Loucy (cell line): ENCODE data around the gene HEXIM2.

Experiments
- H2AFZ ChIP-seq: fragments of 200-600 bp; sonication (generic); 2 replicates; pipeline ENCODE4 v1.6.0; 2016; ENCODE audit warnings: antibody characterized with exemption, mild to moderate bottlenecking, low read length, moderate library complexity
- H3F3A ChIP-seq: fragments of 200-600 bp; 2 replicates; pipeline ENCODE4 v1.6.0; 2016; ENCODE audit warnings: antibody characterized with exemption, low read depth, mild to moderate bottlenecking
- H3K27me3 ChIP-seq: fragments of 200-600 bp; sonication (generic); 2 replicates; pipeline ENCODE4 v1.6.1; 2014; ENCODE audit warnings: low read length, mild to moderate bottlenecking; ENCODE audit not compliant: insufficient read depth, poor library complexity, severe bottlenecking
- H3K36me3 ChIP-seq: fragments of 200-600 bp; sonication (generic); 2 replicates; pipeline ENCODE4 v1.6.1; 2016; ENCODE audit warnings: low read length; ENCODE audit not compliant: insufficient read depth
- H3K4me1 ChIP-seq: fragments of 200-600 bp; sonication (generic); 2 replicates; pipeline ENCODE4 v1.5.1; 2014; ENCODE audit warnings: low read length, mild to moderate bottlenecking; ENCODE audit not compliant: insufficient read depth, poor library complexity, severe bottlenecking
- H3K4me2 ChIP-seq: fragments of 200-600 bp; sonication (generic); 2 replicates; pipeline ENCODE4 v1.6.0; 2014; ENCODE audit warnings: antibody characterized with exemption, low read length, low read depth, mild to moderate bottlenecking; ENCODE audit not compliant: poor library complexity, severe bottlenecking
- H3K4me3 ChIP-seq: fragments of 200-600 bp; sonication (generic); 2 replicates; pipeline ENCODE4 v1.5.1; 2014; ENCODE audit warnings: low read length, mild to moderate bottlenecking, mixed read lengths; ENCODE audit not compliant: poor library complexity, severe bottlenecking
- H3K79me2 ChIP-seq: fragments of 200-600 bp; sonication (generic); 2 replicates; pipeline ENCODE4 v1.6.1; 2014; ENCODE audit warnings: low read length; ENCODE audit not compliant: insufficient read depth
- H3K9ac ChIP-seq: fragments of 200-600 bp; sonication (generic); 2 replicates; pipeline ENCODE4 v1.6.0; 2014; ENCODE audit warnings: mild to moderate bottlenecking, low read depth, low read length, moderate library complexity; ENCODE audit not compliant: poor library complexity, severe bottlenecking
- H3K9me2 ChIP-seq: fragments of 200-600 bp; sonication (generic); replicated peaks from 2 replicates; pipeline ENCODE4 v1.6.1; 2016; ENCODE audit warnings: low read depth, low read length, mixed read lengths
- H3K9me3 ChIP-seq: fragments of 200-600 bp; sonication (generic); 2 replicates; pipeline ENCODE4 v1.6.1; 2014; ENCODE audit warnings: mild to moderate bottlenecking, antibody characterized with exemption, low read length, low read depth; ENCODE audit not compliant: insufficient read depth
- H4K20me1 ChIP-seq: fragments of 200-600 bp; sonication (generic); 2 replicates; pipeline ENCODE4 v1.6.0; 2014; ENCODE audit warnings: antibody characterized with exemption, low read length, mild to moderate bottlenecking; ENCODE audit not compliant: insufficient read depth, poor library complexity, severe bottlenecking
- EZH2phosphoT487 ChIP-seq: fragments of 200-600 bp; IDR thresholded peaks from 2 replicates; pipeline ENCODE4 v1.6.1; 2018; ENCODE audit warnings: antibody characterized with exemption, mild to moderate bottlenecking, moderate library complexity, borderline replicate concordance
- TF ChIP-seq, protein P1 (sequence below): fragments of 200-600 bp; sonication (generic); conservative IDR thresholded peaks from 2 replicates; pipeline ENCODE4 v1.5.1; 2014; ENCODE audit warnings: mild to moderate bottlenecking, antibody characterized with exemption, low read length

The HEXIM2 gene

DNA sequence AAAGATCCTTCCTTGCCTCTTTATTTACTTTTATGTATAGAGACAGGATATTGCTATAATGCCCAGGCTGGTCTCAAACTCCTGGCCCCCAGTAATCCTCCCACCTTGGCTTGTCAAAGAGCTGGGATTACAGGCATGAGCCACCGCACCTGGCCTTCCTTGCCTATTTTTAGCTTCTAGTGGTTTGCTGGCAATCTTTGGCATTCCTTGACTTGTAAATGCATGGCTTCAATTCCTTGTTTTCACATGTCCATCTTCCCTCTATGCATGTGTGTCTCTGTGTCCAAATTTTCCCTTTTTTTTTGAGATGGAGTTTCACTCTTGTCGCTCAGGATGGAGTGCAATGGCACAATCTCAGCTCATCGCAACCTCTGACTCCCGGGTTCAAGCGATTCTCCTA lies 22.5 kb downstream of the HEXIM2 start:
- no peaks in the 10 kb centered on the region for H3K36me3 ChIP-seq
- H3K9me2 ChIP-seq = no peaks in the 10 kb centered on the region
- no peaks in the 10 kb centered on the region for H3K4me1 ChIP-seq
- H3K9me3 ChIP-seq = no peaks in the 10 kb centered on the region
- H3K4me3 ChIP-seq = no peak overlapping the region
- H3K27me3 ChIP-seq = no peaks in the 10 kb centered on the region
- H3K4me2 ChIP-seq = no peak overlapping the region
- H3F3A ChIP-seq = no peaks in the 10 kb centered on the region
- TF ChIP-seq, protein P1, sequence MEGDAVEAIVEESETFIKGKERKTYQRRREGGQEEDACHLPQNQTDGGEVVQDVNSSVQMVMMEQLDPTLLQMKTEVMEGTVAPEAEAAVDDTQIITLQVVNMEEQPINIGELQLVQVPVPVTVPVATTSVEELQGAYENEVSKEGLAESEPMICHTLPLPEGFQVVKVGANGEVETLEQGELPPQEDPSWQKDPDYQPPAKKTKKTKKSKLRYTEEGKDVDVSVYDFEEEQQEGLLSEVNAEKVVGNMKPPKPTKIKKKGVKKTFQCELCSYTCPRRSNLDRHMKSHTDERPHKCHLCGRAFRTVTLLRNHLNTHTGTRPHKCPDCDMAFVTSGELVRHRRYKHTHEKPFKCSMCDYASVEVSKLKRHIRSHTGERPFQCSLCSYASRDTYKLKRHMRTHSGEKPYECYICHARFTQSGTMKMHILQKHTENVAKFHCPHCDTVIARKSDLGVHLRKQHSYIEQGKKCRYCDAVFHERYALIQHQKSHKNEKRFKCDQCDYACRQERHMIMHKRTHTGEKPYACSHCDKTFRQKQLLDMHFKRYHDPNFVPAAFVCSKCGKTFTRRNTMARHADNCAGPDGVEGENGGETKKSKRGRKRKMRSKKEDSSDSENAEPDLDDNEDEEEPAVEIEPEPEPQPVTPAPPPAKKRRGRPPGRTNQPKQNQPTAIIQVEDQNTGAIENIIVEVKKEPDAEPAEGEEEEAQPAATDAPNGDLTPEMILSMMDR = no peak
- no peak for TF ChIP-seq EZH2phosphoT487
- H4K20me1 ChIP-seq = no peaks in the 10 kb centered on the region
- H3K79me2 ChIP-seq = no peaks in the 10 kb centered on the region
- H3K9ac ChIP-seq = no peak overlapping the region
- H2AFZ ChIP-seq = 0 out of 2 replicates have a peak overlapping the region, but pooled peaks have one; percentile 12

DNA sequence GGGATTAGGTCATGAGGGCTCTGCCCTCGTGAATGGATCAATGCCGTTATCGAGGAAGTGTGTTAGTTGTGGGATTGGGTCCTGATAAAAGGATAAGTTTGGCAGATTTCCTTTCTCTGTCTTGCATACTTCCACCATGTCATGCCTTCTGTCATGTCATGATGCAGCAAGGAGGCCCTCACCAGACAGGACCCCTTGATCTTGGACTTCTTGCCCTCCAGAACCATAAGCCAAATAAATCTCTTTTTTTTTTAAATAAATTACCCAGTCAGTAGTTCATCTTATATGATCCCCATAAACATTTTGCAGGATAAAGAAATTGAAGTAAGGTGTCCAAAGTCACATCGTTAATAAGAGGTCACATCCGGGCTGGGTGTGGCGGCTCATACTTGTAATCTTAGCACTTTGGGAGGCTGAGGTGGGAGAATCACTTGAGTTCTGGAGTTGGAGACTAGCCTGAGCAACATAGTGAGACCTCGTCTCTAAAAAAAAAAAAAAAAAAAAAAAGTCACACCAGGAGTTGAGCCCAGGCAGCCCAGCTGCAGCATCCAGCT lies 25.2 kb downstream of the HEXIM2 start:
- Histone ChIP-seq H3K9me3 (no peaks in the 10 kb centered on the region), H3K4me3 (no peak overlapping the region), H4K20me1 (no peaks in the 10 kb centered on the region), H3K27me3 (no peaks in the 10 kb centered on the region), H3K79me2 (no peaks in the 10 kb centered on the region), H3F3A (no peaks in the 10 kb centered on the region), H3K36me3 (no peaks in the 10 kb centered on the region), H3K4me2 (no peak overlapping the region), H3K4me1 (no peaks in the 10 kb centered on the region), H2AFZ (no peak overlapping the region), H3K9ac (no peak overlapping the region), H3K9me2 (no peaks in the 10 kb centered on the region)
- TF ChIP-seq EZH2phosphoT487 = no peak
- TF ChIP-seq, protein P1 = no peak

DNA sequence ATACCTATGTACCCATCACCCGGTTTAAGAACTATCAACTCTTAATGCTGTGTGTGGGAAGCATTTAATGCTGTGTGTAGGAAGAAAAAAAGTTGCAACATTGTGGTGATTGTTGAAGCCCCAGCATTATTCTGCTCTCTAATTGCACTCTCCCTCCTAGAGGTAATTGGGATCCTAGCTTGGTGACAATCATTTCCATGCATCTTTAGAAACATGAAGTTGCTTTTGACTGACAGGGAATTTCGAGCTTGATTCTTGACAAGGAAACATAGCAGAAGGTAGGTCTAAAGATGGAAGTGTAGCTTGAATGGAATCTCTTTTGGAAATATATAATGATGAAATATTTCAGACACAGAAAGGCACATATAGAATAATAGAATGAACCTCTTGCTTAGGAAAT lies 27.3 kb downstream of the HEXIM2 start:
- H3K27me3 ChIP-seq = no peaks in the 10 kb centered on the region
- H2AFZ ChIP-seq = no peak overlapping the region
- H3K4me3 ChIP-seq = no peak overlapping the region
- H3K4me2 ChIP-seq = no peak overlapping the region
- no peaks in the 10 kb centered on the region for H3K9me2 ChIP-seq
- H3K4me1 ChIP-seq = no peaks in the 10 kb centered on the region
- no peaks in the 10 kb centered on the region for H3K36me3 ChIP-seq
- H3K9ac ChIP-seq = no peak overlapping the region
- no peaks in the 10 kb centered on the region for H3K9me3 ChIP-seq
- H3K79me2 ChIP-seq = no peaks in the 10 kb centered on the region
- no peaks in the 10 kb centered on the region for H4K20me1 ChIP-seq
- TF ChIP-seq, protein P1 = no peak
- no peak for TF ChIP-seq EZH2phosphoT487
- no peaks in the 10 kb centered on the region for H3F3A ChIP-seq
